HEK293 (cell line): ENCODE measurements around the gene ICAM1.

Source experiments
- CTCF ChIP-seq: fragments of 450-650 bp; formaldehyde crosslinking; IDR thresholded peaks from 2 replicates; pipeline ENCODE4 v1.5.1; 2016; ENCODE audit warnings: missing biosample characterization, missing genetic modification characterization
- KLF9 ChIP-seq: fragments of 450-650 bp; formaldehyde crosslinking; IDR thresholded peaks from 2 replicates; pipeline ENCODE4 v1.5.1; 2016; ENCODE audit warnings: missing biosample characterization, missing genetic modification characterization, low read depth
- MEIS1 ChIP-seq: sonication (generic); formaldehyde crosslinking; IDR thresholded peaks from 2 replicates; pipeline ENCODE4 v1.8.1; 2022; ENCODE audit warnings: missing genetic modification reagents, mild to moderate bottlenecking, borderline replicate concordance
- PRDM1 ChIP-seq: fragments of 450-650 bp; formaldehyde crosslinking; IDR thresholded peaks from 2 replicates; pipeline ENCODE4; 2016; ENCODE audit warnings: missing biosample characterization, missing genetic modification characterization
- REPIN1 ChIP-seq: fragments of 450-650 bp; formaldehyde crosslinking; IDR thresholded peaks from 2 replicates; pipeline ENCODE4 v1.5.1; 2017; ENCODE audit warnings: missing biosample characterization, missing genetic modification characterization, low read depth
- TCF7L2 ChIP-seq: IDR thresholded peaks from 2 replicates; pipeline ENCODE4 v1.6.1; 2011; ENCODE audit warnings: low read depth, mild to moderate bottlenecking, inconsistent platforms, low read length, moderate library complexity, borderline replicate concordance
- TSHZ1 ChIP-seq: fragments of 450-650 bp; formaldehyde crosslinking; IDR thresholded peaks from 2 replicates; pipeline ENCODE4 v1.5.1; 2016; ENCODE audit warnings: missing biosample characterization, missing genetic modification characterization, borderline replicate concordance
- WT1 ChIP-seq: fragments of 450-650 bp; formaldehyde crosslinking; IDR thresholded peaks from 2 replicates; pipeline ENCODE4 v1.5.1; 2016; ENCODE audit warnings: missing biosample characterization, missing genetic modification characterization
- YY1 ChIP-seq: fragments of 450-650 bp; formaldehyde crosslinking; IDR thresholded peaks from 2 replicates; pipeline ENCODE4 v1.5.1; 2018; ENCODE audit warnings: missing biosample characterization, missing genetic modification characterization
- YY2 ChIP-seq: fragments of 450-650 bp; formaldehyde crosslinking; IDR thresholded peaks from 2 replicates; pipeline ENCODE4 v1.5.1; 2016; ENCODE audit warnings: missing biosample characterization, missing genetic modification characterization
- ZBTB17 ChIP-seq: fragments of 450-650 bp; formaldehyde crosslinking; IDR thresholded peaks from 2 replicates; pipeline ENCODE4 v1.5.1; 2016; ENCODE audit warnings: missing biosample characterization, missing genetic modification characterization
- ZBTB49 ChIP-seq: fragments of 450-650 bp; formaldehyde crosslinking; IDR thresholded peaks from 2 replicates; pipeline ENCODE4 v1.5.1; 2016; ENCODE audit warnings: missing biosample characterization, missing genetic modification characterization, low read depth
- ZFP37 ChIP-seq: fragments of 450-650 bp; formaldehyde crosslinking; IDR thresholded peaks from 2 replicates; pipeline ENCODE4 v1.5.1; 2016; ENCODE audit warnings: missing biosample characterization, missing genetic modification characterization
- ZNF16 ChIP-seq: fragments of 450-650 bp; formaldehyde crosslinking; IDR thresholded peaks from 2 replicates; pipeline ENCODE4 v1.5.1; 2016; ENCODE audit warnings: low read depth, missing biosample characterization, missing genetic modification characterization
- ZNF223 ChIP-seq: fragments of 450-650 bp; formaldehyde crosslinking; IDR thresholded peaks from 2 replicates; pipeline ENCODE4 v1.5.1; 2016; ENCODE audit warnings: missing biosample characterization, missing genetic modification characterization
- ZNF292 ChIP-seq: fragments of 450-650 bp; formaldehyde crosslinking; IDR thresholded peaks from 2 replicates; pipeline ENCODE4 v1.5.1; 2016; ENCODE audit warnings: low read depth, missing biosample characterization, missing genetic modification characterization, borderline replicate concordance
- ZNF350 ChIP-seq: fragments of 450-650 bp; formaldehyde crosslinking; IDR thresholded peaks from 2 replicates; pipeline ENCODE4 v1.5.0; 2017; ENCODE audit warnings: missing biosample characterization, mild to moderate bottlenecking, missing genetic modification characterization
- ZNF37A ChIP-seq: fragments of 450-650 bp; IDR thresholded peaks from 2 replicates; pipeline ENCODE4 v1.5.1; 2018; ENCODE audit warnings: missing biosample characterization, missing genetic modification characterization
- ZNF398 ChIP-seq: fragments of 450-650 bp; formaldehyde crosslinking; IDR thresholded peaks from 2 replicates; pipeline ENCODE4 v1.5.1; 2017; ENCODE audit warnings: missing biosample characterization, missing genetic modification characterization
- ZNF426 ChIP-seq: fragments of 450-650 bp; formaldehyde crosslinking; IDR thresholded peaks from 2 replicates; pipeline ENCODE4 v1.5.1; 2017; ENCODE audit warnings: missing biosample characterization, missing genetic modification characterization, mild to moderate bottlenecking, inconsistent platforms, moderate library complexity
- ZNF600 ChIP-seq: fragments of 450-650 bp; formaldehyde crosslinking; IDR thresholded peaks from 2 replicates; pipeline ENCODE4 v1.5.1; 2016; ENCODE audit warnings: missing biosample characterization, missing genetic modification characterization
- ZNF639 ChIP-seq: fragments of 450-650 bp; formaldehyde crosslinking; IDR thresholded peaks from 2 replicates; pipeline ENCODE4 v1.5.1; 2016; ENCODE audit warnings: missing biosample characterization, missing genetic modification characterization
- ZNF670 ChIP-seq: fragments of 450-650 bp; formaldehyde crosslinking; IDR thresholded peaks from 2 replicates; pipeline ENCODE4 v1.5.1; 2016; ENCODE audit warnings: missing biosample characterization, missing genetic modification characterization, low read depth
- ZNF701 ChIP-seq: fragments of 450-650 bp; formaldehyde crosslinking; IDR thresholded peaks from 2 replicates; pipeline ENCODE4 v1.5.1; 2016; ENCODE audit warnings: missing biosample characterization, missing genetic modification characterization
- ZNF747 ChIP-seq: fragments of 450-650 bp; formaldehyde crosslinking; IDR thresholded peaks from 2 replicates; pipeline ENCODE4 v1.5.1; 2016; ENCODE audit warnings: missing biosample characterization, missing genetic modification characterization
- ZNF777 ChIP-seq: fragments of 450-650 bp; formaldehyde crosslinking; IDR thresholded peaks from 2 replicates; pipeline ENCODE4 v1.5.1; 2017; ENCODE audit warnings: missing biosample characterization, missing genetic modification characterization, borderline replicate concordance
- ZSCAN23 ChIP-seq: fragments of 450-650 bp; formaldehyde crosslinking; IDR thresholded peaks from 2 replicates; pipeline ENCODE4 v1.5.1; 2016; ENCODE audit warnings: missing biosample characterization, missing genetic modification characterization
- ZSCAN30 ChIP-seq: fragments of 450-650 bp; IDR thresholded peaks from 2 replicates; pipeline ENCODE4 v1.5.1; 2018; ENCODE audit warnings: missing biosample characterization, mild to moderate bottlenecking, missing genetic modification characterization, moderate library complexity

The ICAM1 gene

GRCh38 chr19:10289167-10289835, 18.4 kb downstream of the ICAM1 start (continued):
- TF ChIP-seq ZBTB17 (no peak), ZNF16 (no peak), KLF9 (tag by site-specific recombination) (peak; percentile 89), ZNF747 (tag by site-specific recombination) (no peak), ZNF670 (tag by site-specific recombination) (no peak), ZNF701 (tag by site-specific recombination) (no peak), TCF7L2 (no peak), ZNF292 (tag by site-specific recombination) (no peak), CTCF (tag by site-specific recombination) (no peak), ZNF600 (tag by site-specific recombination) (no peak), ZNF223 (tag by site-specific recombination) (no peak), PRDM1 (tag by site-specific recombination) (no peak), ZSCAN30 (tag by site-specific recombination) (no peak), YY2 (tag by site-specific recombination) (peak; percentile 44; the same call in 1 of the 2 replicates), ZSCAN23 (tag by site-specific recombination) (no peak), ZNF350 (no peak), YY1 (tag by site-specific recombination) (0 out of 2 replicates have a peak, but pooled peaks have one; percentile 10), ZNF777 (no peak), ZNF398 (no peak), WT1 (tag by site-specific recombination) (no peak; the same call in 1 of the 2 replicates), ZNF426 (no peak), ZFP37 (no peak), TSHZ1 (tag by site-specific recombination) (no peak), REPIN1 (no peak), ZBTB49 (no peak), ZNF37A (tag by site-specific recombination) (no peak), MEIS1 (CRISPR knock-in tag) (no peak), ZNF639 (tag by site-specific recombination) (no peak)
